ENCODE measurements around the gene FGD5. TPM values are rescaled to one million over a fixed set of nuclear protein-coding genes. Genes with fewer than 3 reads are reported as not detected.

The FGD5 gene
- total RNA-seq, 1 donor from 2014 or later: 3.2 TPM

GRCh38 chr3:14905055-14905657, 86.4 kb downstream of the FGD5 start:
- Mint-ChIP-seq H3K27me3 (ENCODE audit: low read depth) (peaks cover 11% of the 10 kb centered on the region), H3K4me3 (no peak overlapping the region), H3K9me3 (peaks cover 18% of the 10 kb centered on the region), H3K36me3 (peaks cover 8% of the 10 kb centered on the region), H3K4me1 (no peaks in the 10 kb centered on the region), H3K27ac (no peak overlapping the region)
- no peak for DNase-seq (ENCODE audit: low spot score in 2 of 2, unreplicated experiment in 2 of 2)
- TF ChIP-seq, protein P1, sequence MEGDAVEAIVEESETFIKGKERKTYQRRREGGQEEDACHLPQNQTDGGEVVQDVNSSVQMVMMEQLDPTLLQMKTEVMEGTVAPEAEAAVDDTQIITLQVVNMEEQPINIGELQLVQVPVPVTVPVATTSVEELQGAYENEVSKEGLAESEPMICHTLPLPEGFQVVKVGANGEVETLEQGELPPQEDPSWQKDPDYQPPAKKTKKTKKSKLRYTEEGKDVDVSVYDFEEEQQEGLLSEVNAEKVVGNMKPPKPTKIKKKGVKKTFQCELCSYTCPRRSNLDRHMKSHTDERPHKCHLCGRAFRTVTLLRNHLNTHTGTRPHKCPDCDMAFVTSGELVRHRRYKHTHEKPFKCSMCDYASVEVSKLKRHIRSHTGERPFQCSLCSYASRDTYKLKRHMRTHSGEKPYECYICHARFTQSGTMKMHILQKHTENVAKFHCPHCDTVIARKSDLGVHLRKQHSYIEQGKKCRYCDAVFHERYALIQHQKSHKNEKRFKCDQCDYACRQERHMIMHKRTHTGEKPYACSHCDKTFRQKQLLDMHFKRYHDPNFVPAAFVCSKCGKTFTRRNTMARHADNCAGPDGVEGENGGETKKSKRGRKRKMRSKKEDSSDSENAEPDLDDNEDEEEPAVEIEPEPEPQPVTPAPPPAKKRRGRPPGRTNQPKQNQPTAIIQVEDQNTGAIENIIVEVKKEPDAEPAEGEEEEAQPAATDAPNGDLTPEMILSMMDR (IDR thresholded peaks at IDR 0.05; ENCODE audit: unreplicated experiment): no peak

DNA sequence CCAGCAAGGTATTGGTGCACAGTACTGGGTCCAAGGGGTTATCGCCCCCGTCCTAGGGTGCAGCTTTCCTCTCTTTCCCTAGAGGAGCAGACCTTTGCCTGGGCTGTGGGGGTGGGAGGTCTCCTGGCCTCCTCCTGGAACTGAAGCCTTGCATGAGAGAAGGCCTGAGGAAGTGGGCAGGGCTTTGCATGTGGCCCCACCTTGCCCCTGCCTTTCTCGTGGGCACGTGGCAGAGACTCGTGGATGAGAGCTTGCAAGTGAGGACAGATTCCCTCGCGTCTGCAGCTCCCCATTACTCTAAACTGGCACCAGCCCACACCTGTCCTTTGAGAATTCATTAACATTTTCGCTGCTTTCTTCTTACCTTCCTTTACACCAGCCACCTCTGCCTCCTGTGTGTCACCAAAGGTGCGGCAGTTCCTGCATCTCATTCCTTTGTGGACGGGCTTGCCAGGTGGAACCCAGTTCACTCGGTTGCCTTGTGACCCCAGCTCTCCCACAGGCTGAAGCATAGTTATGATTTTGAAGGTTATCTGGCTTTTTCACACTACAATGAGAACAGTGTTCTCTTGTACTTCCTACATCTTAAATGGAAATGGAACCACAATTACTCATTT, 87.7 kb downstream of the FGD5 start:
- no peak overlapping the region for H3K27ac Mint-ChIP-seq
- no peaks in the 10 kb centered on the region for H3K4me1 Mint-ChIP-seq
- TF ChIP-seq, protein P1 (IDR thresholded peaks at IDR 0.05; ENCODE audit: unreplicated experiment): no peak
- peaks cover 18% of the 10 kb centered on the region for H3K9me3 Mint-ChIP-seq
- no peak overlapping the region for H3K4me3 Mint-ChIP-seq
- H3K27me3 Mint-ChIP-seq (ENCODE audit: low read depth): peaks cover 7% of the 10 kb centered on the region
- H3K36me3 Mint-ChIP-seq: peaks cover 8% of the 10 kb centered on the region
- no peak for DNase-seq (ENCODE audit: low spot score in 2 of 2, unreplicated experiment in 2 of 2)

- DNase-seq (ENCODE audit: low spot score in 2 of 2, unreplicated experiment in 2 of 2): no peak
- TF ChIP-seq, protein P1 (IDR thresholded peaks at IDR 0.05; ENCODE audit: unreplicated experiment): no peak
- peaks cover 8% of the 10 kb centered on the region for H3K36me3 Mint-ChIP-seq
- no peaks in the 10 kb centered on the region for H3K4me1 Mint-ChIP-seq
- peaks cover 18% of the 10 kb centered on the region for H3K9me3 Mint-ChIP-seq
- H3K27me3 Mint-ChIP-seq (ENCODE audit: low read depth): peaks cover 8% of the 10 kb centered on the region
- H3K4me3 Mint-ChIP-seq: no peak overlapping the region
- no peak overlapping the region for H3K27ac Mint-ChIP-seq
Observed at GRCh38 chr3:14907043-14907966, 88.5 kb downstream of the FGD5 start.

- Mint-ChIP-seq H3K27ac (no peak overlapping the region), H3K4me3 (no peak overlapping the region), H3K9me3 (peaks cover 17% of the 10 kb centered on the region), H3K27me3 (ENCODE audit: low read depth) (peaks cover 19% of the 10 kb centered on the region), H3K36me3 (peaks cover 8% of the 10 kb centered on the region), H3K4me1 (peaks cover 12% of the 10 kb centered on the region)
- no peak for DNase-seq (ENCODE audit: low spot score in 2 of 2, unreplicated experiment in 2 of 2)
- TF ChIP-seq, protein P1 (IDR thresholded peaks at IDR 0.05; ENCODE audit: unreplicated experiment): no peak
Observed at GRCh38 chr3:14909250-14909649, 90.5 kb downstream of the FGD5 start.

- TF ChIP-seq, protein P1 (IDR thresholded peaks at IDR 0.05; ENCODE audit: unreplicated experiment): no peak
- Mint-ChIP-seq H3K27ac (no peak overlapping the region), H3K4me1 (peaks cover 16% of the 10 kb centered on the region), H3K4me3 (no peak overlapping the region), H3K36me3 (no peaks in the 10 kb centered on the region), H3K9me3 (no peaks in the 10 kb centered on the region), H3K27me3 (ENCODE audit: low read depth) (peaks cover 19% of the 10 kb centered on the region)
- no peak for DNase-seq (ENCODE audit: low spot score in 2 of 2, unreplicated experiment in 2 of 2)
Observed at GRCh38 chr3:14911651-14912050, 92.9 kb downstream of the FGD5 start.
